Stimulated activated naive CD4-positive, alpha-beta T cell (primary cell): Measurements from ENCODE around the gene RAET1G.
"Not testable (repeated sequence)": the region's sequence is repeated elsewhere in the genome, so short reads cannot be mapped to it uniquely, and the experiment has no call there.

Experiments used
- DNase-seq, 6 experiments: peaks; one replicate each; lab custom pipeline; 2025; lab: John Stamatoyannopoulos, UW

Gene RAET1G

GRCh38 chr6:149934249-149935156 is 11.6 kb upstream of the RAET1G start:
- DNase-seq = peak; percentile 46 to 81 (median 55)

GRCh38 chr6:149933461-149933860 is 10.5 kb upstream of the RAET1G start:
- DNase-seq = no peak

GRCh38 chr6:149933036-149933435 is 10.1 kb upstream of the RAET1G start:
- no peak for DNase-seq

- DNase-seq = no peak
Observed at GRCh38 chr6:149931501-149931900, 8.6 kb upstream of the RAET1G start.

- DNase-seq = peak in 1 of 6 experiments; percentile 11
Observed at GRCh38 chr6:149929422-149929821, 6.5 kb upstream of the RAET1G start.

GRCh38 chr6:149927025-149927424 is 4.1 kb upstream of the RAET1G start:
- not testable (repeated sequence) for DNase-seq

GRCh38 chr6:149925974-149926777 is 3.3 kb upstream of the RAET1G start:
- DNase-seq = peak; percentile 23 to 66 (median 58)

GRCh38 chr6:149925253-149925973 is 2.5 kb upstream of the RAET1G start:
- DNase-seq = peak in 1 of 6 experiments; percentile 18

- no peak for DNase-seq
Observed at GRCh38 chr6:149924933-149925252, 2.0 kb upstream of the RAET1G start.

GRCh38 chr6:149924206-149924932 is 1.4 kb upstream of the RAET1G start:
- no peak for DNase-seq

GRCh38 chr6:149923327-149923986 is 536 bp upstream of the RAET1G start:
- DNase-seq = no peak

GRCh38 chr6:149922091-149922490 is 830 bp downstream of the RAET1G start:
- not testable (repeated sequence) for DNase-seq

- no peak for DNase-seq
Observed at GRCh38 chr6:149921361-149921760, 1.6 kb downstream of the RAET1G start.

- no peak for DNase-seq
Observed at GRCh38 chr6:149919834-149920225, 3.1 kb downstream of the RAET1G start.

GRCh38 chr6:149919126-149919833 is 3.6 kb downstream of the RAET1G start:
- not testable (repeated sequence) for DNase-seq

GRCh38 chr6:149918151-149918905 is 4.6 kb downstream of the RAET1G start:
- no peak for DNase-seq

GRCh38 chr6:149917679-149918078 is 5.2 kb downstream of the RAET1G start:
- no peak for DNase-seq

GRCh38 chr6:149915970-149916865 is 6.7 kb downstream of the RAET1G start:
- DNase-seq = no peak
